OCI-LY1 (cell line): Measurements from ENCODE around the gene PHLDB2.
"Not testable (repeated sequence)": the region's sequence is repeated elsewhere in the genome, so short reads cannot be mapped to it uniquely, and the experiment has no call there.

ENCODE experiments used
- EZH2 ChIP-seq: fragments of 200-600 bp; sonication (generic), shearing (Covaris generic); IDR thresholded peaks from 2 replicates; pipeline ENCODE4 v1.8.0; 2017; ENCODE audit warnings: borderline replicate concordance, mixed run types, mild to moderate bottlenecking, antibody characterized with exemption, low read length, moderate library complexity, mixed read lengths
- TF ChIP-seq, protein P1 (sequence below): fragments of 200-600 bp; sonication (generic), shearing (Covaris generic); IDR thresholded peaks from 2 replicates; pipeline ENCODE4 v1.5.1; 2017; ENCODE audit warnings: mild to moderate bottlenecking, antibody characterized with exemption, low read length, moderate library complexity, mixed read lengths

DNA sequence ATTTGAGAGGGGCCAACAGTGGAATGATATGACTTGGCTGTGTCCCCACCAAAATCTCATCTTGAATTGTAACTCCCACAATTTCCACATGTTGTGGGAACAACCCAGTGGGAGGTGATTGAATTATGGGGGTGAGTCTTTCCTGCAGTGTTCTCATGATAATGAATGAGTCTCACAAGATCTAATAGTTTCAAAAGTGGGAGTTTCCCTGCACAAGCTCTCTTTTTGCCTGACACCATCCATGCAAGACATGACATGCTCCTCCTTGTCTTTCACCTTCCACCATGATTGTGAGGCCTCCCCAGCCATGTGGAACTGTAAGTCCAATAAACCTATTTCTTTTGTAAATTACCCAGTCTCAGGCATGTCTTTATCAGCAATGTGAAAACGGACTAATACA lies 42.3 kb upstream of the PHLDB2 start:
- TF ChIP-seq, protein P1, sequence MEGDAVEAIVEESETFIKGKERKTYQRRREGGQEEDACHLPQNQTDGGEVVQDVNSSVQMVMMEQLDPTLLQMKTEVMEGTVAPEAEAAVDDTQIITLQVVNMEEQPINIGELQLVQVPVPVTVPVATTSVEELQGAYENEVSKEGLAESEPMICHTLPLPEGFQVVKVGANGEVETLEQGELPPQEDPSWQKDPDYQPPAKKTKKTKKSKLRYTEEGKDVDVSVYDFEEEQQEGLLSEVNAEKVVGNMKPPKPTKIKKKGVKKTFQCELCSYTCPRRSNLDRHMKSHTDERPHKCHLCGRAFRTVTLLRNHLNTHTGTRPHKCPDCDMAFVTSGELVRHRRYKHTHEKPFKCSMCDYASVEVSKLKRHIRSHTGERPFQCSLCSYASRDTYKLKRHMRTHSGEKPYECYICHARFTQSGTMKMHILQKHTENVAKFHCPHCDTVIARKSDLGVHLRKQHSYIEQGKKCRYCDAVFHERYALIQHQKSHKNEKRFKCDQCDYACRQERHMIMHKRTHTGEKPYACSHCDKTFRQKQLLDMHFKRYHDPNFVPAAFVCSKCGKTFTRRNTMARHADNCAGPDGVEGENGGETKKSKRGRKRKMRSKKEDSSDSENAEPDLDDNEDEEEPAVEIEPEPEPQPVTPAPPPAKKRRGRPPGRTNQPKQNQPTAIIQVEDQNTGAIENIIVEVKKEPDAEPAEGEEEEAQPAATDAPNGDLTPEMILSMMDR: not testable (repeated sequence)
- not testable (repeated sequence) for TF ChIP-seq EZH2
